GM12874 (cell line): ENCODE results near the gene JAKMIP3.

ENCODE experiments used
- CTCF ChIP-seq: IDR thresholded peaks from 2 replicates; pipeline ENCODE4 v1.5.1; 2011; ENCODE audit warnings: low read depth, mild to moderate bottlenecking, control low read depth, low read length, moderate library complexity; ENCODE audit not compliant: insufficient read depth

The JAKMIP3 gene

GRCh38 chr10:132102071-132102716 lies 36.4 kb downstream of the JAKMIP3 start:
- TF ChIP-seq CTCF = no peak

- TF ChIP-seq CTCF = no peak
These were observed 37.0 kb downstream of the JAKMIP3 start for GRCh38 chr10:132102717-132103110.

- TF ChIP-seq CTCF = no peak
These were observed 37.6 kb downstream of the JAKMIP3 start for GRCh38 chr10:132103116-132103910.

GRCh38 chr10:132104062-132104461 lies 38.3 kb downstream of the JAKMIP3 start:
- no peak for TF ChIP-seq CTCF

GRCh38 chr10:132104471-132105301 lies 38.9 kb downstream of the JAKMIP3 start:
- TF ChIP-seq CTCF = no peak

- TF ChIP-seq CTCF = no peak
These were observed 39.7 kb downstream of the JAKMIP3 start for GRCh38 chr10:132105302-132105995.
